ENCODE results near the gene MAST3.

The MAST3 gene

GRCh38 chr19:18193388-18194180, 96.0 kb downstream of the MAST3 start:
- no peak for DNase-seq

GRCh38 chr19:18194181-18194530, 96.6 kb downstream of the MAST3 start:
- DNase-seq: no peak

GRCh38 chr19:18194554-18195238, 97.1 kb downstream of the MAST3 start:
- no peak for DNase-seq

GRCh38 chr19:18196511-18196845, 98.9 kb downstream of the MAST3 start:
- no peak for DNase-seq

DNA sequence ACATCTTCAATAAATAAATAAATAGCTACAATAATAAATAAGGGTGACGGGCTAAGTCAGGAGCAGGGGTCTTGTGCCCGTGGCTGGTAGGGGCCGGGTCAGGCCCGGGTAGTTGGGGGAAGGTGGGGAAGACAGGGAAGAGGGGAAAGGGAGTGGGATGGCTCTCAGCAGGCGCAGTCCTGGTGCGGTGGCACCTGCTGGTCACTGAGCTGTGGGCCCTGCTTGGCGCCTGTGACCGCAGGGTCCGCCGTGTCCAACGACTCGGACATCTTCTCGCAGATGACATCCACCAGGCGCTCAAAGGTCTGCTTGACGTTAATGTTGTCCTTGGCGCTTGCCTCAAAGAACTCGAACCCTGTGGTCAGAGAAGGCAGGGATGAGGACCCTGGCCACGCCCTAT, 99.7 kb downstream of the MAST3 start:
- no peak for DNase-seq

- no peak for DNase-seq
These were observed 100.4 kb downstream of the MAST3 start for GRCh38 chr19:18197941-18198340.

DNA sequence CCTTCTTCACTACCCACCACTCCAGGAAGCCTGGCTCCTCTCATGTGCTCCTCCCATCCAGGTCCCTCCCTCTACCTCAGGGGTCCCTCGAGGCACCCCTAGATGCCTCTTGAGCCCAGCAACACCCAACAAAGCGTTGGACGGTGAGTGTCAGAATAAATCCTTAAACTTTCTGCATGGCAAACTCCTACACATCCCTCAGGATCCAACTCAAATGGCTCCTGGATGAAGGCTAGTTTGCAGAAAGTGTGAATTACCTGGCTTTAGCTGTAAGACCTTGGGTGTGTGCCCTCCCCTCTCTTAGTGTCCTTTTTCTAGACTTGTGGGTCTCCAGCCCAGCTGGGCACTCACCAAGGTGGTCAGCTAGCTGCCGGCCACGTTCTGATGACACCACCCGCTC, 100.8 kb downstream of the MAST3 start:
- no peak for DNase-seq

Data from NCI-H2029 treated with DMSO at 0.1 percent for 48 hours (cell line).